Endothelial cell (in vitro differentiated cells): ENCODE results near the gene SBF1. TPM values are rescaled to one million over a fixed set of nuclear protein-coding genes. Genes with fewer than 3 reads are reported as not detected.

ENCODE experiments used
- DNase-seq: peaks from one replicate; pipeline ENCODE4 v3.0.0; 2021; ENCODE audit warnings: low spot score
- H3K27ac Mint-ChIP-seq: one replicate; pipeline ENCODE4 v1.8.0; 2021; ENCODE audit warnings: mixed read lengths, inconsistent platforms; ENCODE audit not compliant: unreplicated experiment
- H3K27me3 Mint-ChIP-seq: one replicate; pipeline ENCODE4 v1.8.0; 2021; ENCODE audit warnings: mild to moderate bottlenecking, moderate library complexity, mixed read lengths, inconsistent platforms; ENCODE audit not compliant: unreplicated experiment
- H3K36me3 Mint-ChIP-seq: one replicate; pipeline ENCODE4 v1.8.0; 2021; ENCODE audit warnings: mild to moderate bottlenecking, low read depth, mixed read lengths, inconsistent platforms; ENCODE audit not compliant: unreplicated experiment
- H3K4me1 Mint-ChIP-seq: one replicate; pipeline ENCODE4 v1.8.0; 2021; ENCODE audit warnings: mild to moderate bottlenecking, mixed read lengths, inconsistent platforms; ENCODE audit not compliant: unreplicated experiment
- H3K4me3 Mint-ChIP-seq: one replicate; pipeline ENCODE4 v1.8.0; 2021; ENCODE audit warnings: mild to moderate bottlenecking, mixed read lengths, inconsistent platforms; ENCODE audit not compliant: unreplicated experiment
- H3K9me3 Mint-ChIP-seq: one replicate; pipeline ENCODE4 v1.8.0; 2021; ENCODE audit warnings: mixed read lengths, inconsistent platforms; ENCODE audit not compliant: unreplicated experiment
- total RNA-seq: library from RNA; stranded (reverse); fragmentation: NEBNext Ultra II Directional; extraction: Animal tissue kit (Norgen Biotek cat#: 25700); gene quantifications from one replicate; pipeline ENCODE4 v1.2.1, GENCODE V29; 2021; ENCODE audit not compliant: unreplicated experiment
- TF ChIP-seq, protein P1 (sequence below): fragments of 200-600 bp; sonication (generic); IDR thresholded peaks from one replicate; pipeline ENCODE4 v1.5.0; 2021; ENCODE audit warnings: antibody characterized with exemption; ENCODE audit not compliant: unreplicated experiment

The SBF1 gene
- total RNA-seq, 1 donor from 2014 or later, result 76.7 TPM

DNA sequence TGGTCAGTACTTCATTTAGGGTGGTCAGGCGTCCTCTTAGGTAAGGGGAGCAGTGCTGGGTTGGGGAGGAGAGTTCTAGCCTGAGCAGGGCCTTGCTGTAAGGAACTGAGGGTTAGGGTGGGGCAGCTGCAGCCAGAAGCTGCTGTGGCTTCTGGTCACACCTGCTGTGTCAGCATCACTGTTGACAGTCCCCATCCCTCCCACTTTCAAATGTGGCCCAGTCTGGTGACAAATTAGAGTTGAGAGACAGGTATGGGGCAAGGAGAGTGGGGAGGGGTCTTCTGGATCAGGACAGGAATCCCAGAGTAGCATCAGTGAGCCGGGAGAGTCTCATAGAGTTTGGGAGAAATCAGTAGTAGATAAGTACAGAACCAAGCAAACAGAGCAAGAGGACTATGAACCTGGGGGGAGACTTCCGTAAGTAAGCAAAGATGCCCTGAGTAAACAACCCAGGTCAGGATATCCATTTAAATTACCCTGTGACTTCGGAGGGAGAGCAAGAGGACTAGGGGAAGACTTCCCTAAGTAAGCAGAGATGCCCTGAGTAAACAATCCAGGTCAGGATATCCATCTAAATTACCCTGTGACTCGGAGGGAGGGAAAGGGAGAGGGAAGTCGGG, 78.0 kb downstream of the SBF1 start:
- peaks cover 12% of the 10 kb centered on the region for H3K27me3 Mint-ChIP-seq
- peak overlapping the region; percentile 93 for H3K27ac Mint-ChIP-seq
- TF ChIP-seq, protein P1, sequence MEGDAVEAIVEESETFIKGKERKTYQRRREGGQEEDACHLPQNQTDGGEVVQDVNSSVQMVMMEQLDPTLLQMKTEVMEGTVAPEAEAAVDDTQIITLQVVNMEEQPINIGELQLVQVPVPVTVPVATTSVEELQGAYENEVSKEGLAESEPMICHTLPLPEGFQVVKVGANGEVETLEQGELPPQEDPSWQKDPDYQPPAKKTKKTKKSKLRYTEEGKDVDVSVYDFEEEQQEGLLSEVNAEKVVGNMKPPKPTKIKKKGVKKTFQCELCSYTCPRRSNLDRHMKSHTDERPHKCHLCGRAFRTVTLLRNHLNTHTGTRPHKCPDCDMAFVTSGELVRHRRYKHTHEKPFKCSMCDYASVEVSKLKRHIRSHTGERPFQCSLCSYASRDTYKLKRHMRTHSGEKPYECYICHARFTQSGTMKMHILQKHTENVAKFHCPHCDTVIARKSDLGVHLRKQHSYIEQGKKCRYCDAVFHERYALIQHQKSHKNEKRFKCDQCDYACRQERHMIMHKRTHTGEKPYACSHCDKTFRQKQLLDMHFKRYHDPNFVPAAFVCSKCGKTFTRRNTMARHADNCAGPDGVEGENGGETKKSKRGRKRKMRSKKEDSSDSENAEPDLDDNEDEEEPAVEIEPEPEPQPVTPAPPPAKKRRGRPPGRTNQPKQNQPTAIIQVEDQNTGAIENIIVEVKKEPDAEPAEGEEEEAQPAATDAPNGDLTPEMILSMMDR, result no peak
- peaks cover 7% of the 10 kb centered on the region for H3K36me3 Mint-ChIP-seq
- DNase-seq, result no peak
- peak overlapping the region; percentile 63 for H3K4me3 Mint-ChIP-seq
- H3K4me1 Mint-ChIP-seq, result peaks cover 42% of the 10 kb centered on the region
- no peaks in the 10 kb centered on the region for H3K9me3 Mint-ChIP-seq

Other genes with a start within 250 kb of the SBF1 start
- 48.5 TPM for gene TUBGCP6, start 230.0 kb downstream of the SBF1 start, total RNA-seq
- gene HDAC10, start 223.8 kb downstream of the SBF1 start, total RNA-seq, result 42.1 TPM
- gene MAPK12, start 213.4 kb downstream of the SBF1 start, total RNA-seq, result 33.4 TPM
- gene MAPK11, start 204.7 kb downstream of the SBF1 start, total RNA-seq, result 62.4 TPM
- 96.5 TPM for gene PLXNB2, start 167.4 kb downstream of the SBF1 start, total RNA-seq
- gene DENND6B, start 148.0 kb downstream of the SBF1 start, total RNA-seq, result 3.6 TPM
- 50.9 TPM for gene PPP6R2, start 131.7 kb downstream of the SBF1 start, total RNA-seq
- gene ADM2, start 6.5 kb upstream of the SBF1 start, total RNA-seq, result 0.36 TPM
- gene MIOX, start 11.8 kb upstream of the SBF1 start, total RNA-seq, result not detected
- gene LMF2, start 32.7 kb upstream of the SBF1 start, total RNA-seq, result 88.2 TPM
- 40.9 TPM for gene NCAPH2, start 33.2 kb upstream of the SBF1 start, total RNA-seq
- gene SCO2, start 50.6 kb upstream of the SBF1 start, total RNA-seq, result 1.1 TPM
- gene TYMP, start 55.0 kb upstream of the SBF1 start, total RNA-seq, result 6.3 TPM
- not detected for gene KLHDC7B, start 70.9 kb upstream of the SBF1 start, total RNA-seq
- gene SYCE3, start 87.9 kb upstream of the SBF1 start, total RNA-seq, result not detected
- gene CPT1B, start 103.4 kb upstream of the SBF1 start, total RNA-seq, result 89.0 TPM
- 94.6 TPM for gene CHKB, start 107.8 kb upstream of the SBF1 start, total RNA-seq
- 0.69 TPM for gene MAPK8IP2, start 125.8 kb upstream of the SBF1 start, total RNA-seq
- 59.6 TPM for gene ARSA, start 153.1 kb upstream of the SBF1 start, total RNA-seq
- gene SHANK3, start 197.8 kb upstream of the SBF1 start, total RNA-seq, result 223 TPM